ENCODE measurements around the gene SNAI3. TPM values are rescaled to one million over a fixed set of nuclear protein-coding genes. Genes with fewer than 3 reads are reported as not detected.

Gene SNAI3
- total and polyA plus RNA-seq, 2 of the 8 experiments (the other 6 are each of a cell fraction or from before 2014, with no cell fraction given): 8.5 to 13.3 TPM

- no peak for TF ChIP-seq SP2 (IDR thresholded peaks at IDR 0.05; ENCODE audit: low read length)
- TF ChIP-seq CBX5 (IDR thresholded peaks at IDR 0.05; ENCODE audit: low read depth, low read length): no peak
- TF ChIP-seq SP4 (IDR thresholded peaks at IDR 0.05; ENCODE audit: low read length): no peak
- no peak for TF ChIP-seq CTBP2 (IDR thresholded peaks at IDR 0.05; ENCODE audit: borderline replicate concordance, insufficient read depth, insufficient read length, low read length)
- TF ChIP-seq TAF7 (optimal IDR thresholded peaks at IDR 0.05; ENCODE audit: borderline replicate concordance, low read depth, low read length): no peak
- no peak for TF ChIP-seq RXRA (IDR thresholded peaks at IDR 0.05; ENCODE audit: insufficient read depth, low read depth, low read length)
These were observed 49.3 kb upstream of the SNAI3 start (continued) for GRCh38 chr16:88735616-88736015.

Data from H1 (cell line).